NCI-H1694 (cell line): ENCODE results near the gene LAMTOR3.

Experiments used
- DNase-seq: peaks from one replicate; lab custom pipeline; 2025; lab: John Stamatoyannopoulos, UW

LAMTOR3 gene

GRCh38 chr4:99861120-99861905, 32.9 kb downstream of the LAMTOR3 start:
- DNase-seq: no peak

GRCh38 chr4:99860521-99860920, 33.7 kb downstream of the LAMTOR3 start:
- no peak for DNase-seq

DNA sequence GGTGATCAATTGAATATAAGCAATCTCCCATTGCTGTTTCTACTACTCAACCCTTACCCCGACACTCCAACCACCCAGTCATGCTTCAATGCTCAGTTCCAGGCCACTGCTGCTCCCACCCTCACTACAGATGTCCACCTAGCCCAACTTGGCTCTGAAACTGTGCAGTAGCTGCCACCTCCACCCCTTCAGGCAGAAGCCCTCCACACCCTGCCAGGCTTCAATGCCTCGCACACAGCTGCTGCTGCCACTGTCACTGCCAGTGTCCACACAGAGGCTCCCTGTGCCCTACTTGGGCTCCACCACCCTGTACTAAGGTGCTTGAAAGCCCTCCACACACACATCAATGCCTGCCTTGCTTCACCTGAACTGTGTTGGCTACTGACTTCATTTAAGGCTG, 34.6 kb downstream of the LAMTOR3 start:
- DNase-seq: no peak

- DNase-seq: no peak
Measured at GRCh38 chr4:99857307-99857706, 36.9 kb downstream of the LAMTOR3 start.

GRCh38 chr4:99856166-99856565, 38.1 kb downstream of the LAMTOR3 start:
- no peak for DNase-seq

GRCh38 chr4:99855678-99856077, 38.5 kb downstream of the LAMTOR3 start:
- no peak for DNase-seq

DNA sequence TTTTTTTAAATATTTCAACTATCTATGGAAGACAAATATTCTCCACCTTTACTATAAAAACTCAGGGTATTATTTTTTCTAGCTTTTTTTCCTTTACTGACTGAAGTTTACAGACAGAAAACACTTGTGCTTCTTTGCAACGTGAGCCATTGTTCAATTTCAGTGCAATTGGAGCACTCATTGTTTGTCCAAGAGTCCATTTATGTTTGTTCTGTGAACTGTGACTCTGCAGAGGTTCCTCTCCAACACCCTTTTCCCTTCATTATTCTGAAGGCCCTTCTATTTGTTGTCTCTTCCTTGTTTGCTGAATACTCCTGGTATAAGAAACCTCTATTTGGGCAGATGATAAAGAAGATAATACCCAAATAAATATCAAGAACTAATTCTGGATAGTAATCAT, 40.2 kb downstream of the LAMTOR3 start:
- no peak for DNase-seq

GRCh38 chr4:99853190-99853589, 41.0 kb downstream of the LAMTOR3 start:
- DNase-seq: no peak

- no peak for DNase-seq
Measured at GRCh38 chr4:99852199-99852749, 42.0 kb downstream of the LAMTOR3 start.

DNA sequence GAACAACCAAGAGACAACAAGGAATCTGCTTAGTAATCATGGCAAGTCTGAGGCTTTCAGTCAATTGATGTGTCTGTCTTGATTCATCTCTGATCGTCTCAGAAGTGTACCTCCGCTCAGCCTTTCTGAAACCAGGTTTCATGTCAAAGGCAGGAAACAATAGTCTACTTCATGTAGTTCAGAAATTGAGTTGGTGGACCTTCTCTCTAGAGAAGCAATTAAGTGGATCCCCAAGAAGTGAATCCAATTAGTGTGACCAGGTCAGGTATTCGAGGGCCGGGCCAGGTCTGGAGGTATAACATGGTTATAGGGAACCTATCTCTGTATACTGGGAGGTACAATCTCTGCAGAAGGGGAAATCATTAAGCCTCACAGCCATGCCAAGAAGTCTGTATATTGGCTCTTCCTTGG, 45.6 kb downstream of the LAMTOR3 start:
- no peak for DNase-seq

GRCh38 chr4:99847362-99847976, 46.8 kb downstream of the LAMTOR3 start:
- DNase-seq: no peak

GRCh38 chr4:99846891-99847290, 47.3 kb downstream of the LAMTOR3 start:
- no peak for DNase-seq

GRCh38 chr4:99845708-99846469, 48.3 kb downstream of the LAMTOR3 start:
- no peak for DNase-seq

GRCh38 chr4:99845179-99845578, 49.0 kb downstream of the LAMTOR3 start:
- DNase-seq: no peak

DNA sequence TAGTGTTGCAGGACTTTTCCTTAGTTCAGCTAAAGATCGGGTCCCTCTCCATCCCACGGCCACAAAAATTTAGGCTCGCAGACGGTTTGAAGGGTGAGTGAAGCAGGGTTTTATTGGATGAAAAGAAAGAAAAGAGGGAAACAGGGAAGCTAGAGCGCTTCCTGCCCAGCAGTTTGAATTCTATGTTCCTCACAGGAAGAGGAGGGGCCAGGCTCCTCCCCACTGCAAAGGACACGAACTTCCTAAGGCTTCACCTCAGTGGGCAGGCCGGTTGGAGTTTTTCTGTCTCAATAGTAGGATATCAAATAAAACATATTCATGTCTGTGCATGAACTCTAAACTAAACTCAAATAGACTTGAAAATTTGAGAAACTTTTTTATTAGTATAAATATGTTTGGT, 50.2 kb downstream of the LAMTOR3 start:
- no peak for DNase-seq

GRCh38 chr4:99843413-99843812, 50.8 kb downstream of the LAMTOR3 start:
- DNase-seq: no peak

- DNase-seq: no peak
Measured at GRCh38 chr4:99841129-99841528, 53.1 kb downstream of the LAMTOR3 start.

GRCh38 chr4:99838927-99839326, 55.3 kb downstream of the LAMTOR3 start:
- no peak for DNase-seq

- no peak for DNase-seq
Measured at GRCh38 chr4:99835942-99836341, 58.3 kb downstream of the LAMTOR3 start.

DNA sequence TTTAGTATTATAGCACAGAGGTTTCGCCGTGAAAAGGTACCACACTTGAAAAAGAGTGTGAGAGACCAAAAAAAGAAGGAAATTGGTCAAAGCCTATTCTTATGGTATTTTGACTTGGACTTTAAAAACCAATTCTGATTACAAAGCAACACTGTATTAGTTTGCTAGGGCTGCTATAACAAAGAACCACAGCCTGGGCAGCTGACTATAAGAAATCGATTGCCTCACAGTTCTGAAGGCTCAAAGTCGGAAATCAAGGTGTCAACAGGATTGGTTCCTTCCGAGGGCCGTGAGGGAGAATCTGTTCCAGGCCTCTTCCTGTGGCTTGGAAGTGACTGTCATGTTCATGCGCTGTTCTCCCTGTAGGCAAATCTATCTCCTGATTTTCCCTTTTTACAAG, 59.7 kb downstream of the LAMTOR3 start:
- no peak for DNase-seq

- no peak for DNase-seq
Measured at GRCh38 chr4:99833756-99834155, 60.5 kb downstream of the LAMTOR3 start.

- DNase-seq: no peak
Measured at GRCh38 chr4:99832758-99833157, 61.5 kb downstream of the LAMTOR3 start.

GRCh38 chr4:99832321-99832720, 61.9 kb downstream of the LAMTOR3 start:
- DNase-seq: no peak
